Measurements from ENCODE around the gene C1QTNF5.

C1QTNF5 gene

GRCh38 chr11:119373059-119373920 lies 32.6 kb upstream of the C1QTNF5 start:
- peak; percentile 9 for DNase-seq

- DNase-seq: peak; percentile 2
Observed at GRCh38 chr11:119372260-119373058, 31.8 kb upstream of the C1QTNF5 start.

- DNase-seq: peak; percentile 79
Observed at GRCh38 chr11:119371778-119372182, 31.1 kb upstream of the C1QTNF5 start.

- DNase-seq: no peak
Observed at GRCh38 chr11:119371067-119371601, 30.5 kb upstream of the C1QTNF5 start.

GRCh38 chr11:119370486-119371046 lies 29.9 kb upstream of the C1QTNF5 start:
- DNase-seq: no peak

- DNase-seq: no peak
Observed at GRCh38 chr11:119369132-119369925, 28.6 kb upstream of the C1QTNF5 start.

- DNase-seq: no peak
Observed at GRCh38 chr11:119368121-119369034, 27.7 kb upstream of the C1QTNF5 start.

GRCh38 chr11:119367661-119368120 lies 27.0 kb upstream of the C1QTNF5 start:
- DNase-seq: no peak

- DNase-seq: no peak
Observed at GRCh38 chr11:119366690-119367620, 26.3 kb upstream of the C1QTNF5 start.

GRCh38 chr11:119365071-119365591 lies 24.4 kb upstream of the C1QTNF5 start:
- DNase-seq: no peak

GRCh38 chr11:119363851-119364590 lies 23.3 kb upstream of the C1QTNF5 start:
- DNase-seq: peak; percentile 74

- DNase-seq: no peak
Observed at GRCh38 chr11:119363081-119363850, 22.6 kb upstream of the C1QTNF5 start.

- DNase-seq: no peak
Observed at GRCh38 chr11:119362741-119363080, 22.0 kb upstream of the C1QTNF5 start.

- no peak for DNase-seq
Observed at GRCh38 chr11:119361941-119362725, 21.4 kb upstream of the C1QTNF5 start.

GRCh38 chr11:119361056-119361787 lies 20.5 kb upstream of the C1QTNF5 start:
- peak; percentile 92 for DNase-seq

GRCh38 chr11:119359365-119360214 lies 18.9 kb upstream of the C1QTNF5 start:
- no peak for DNase-seq

Measured in 8988T (cell line).